Measurements from ENCODE around the gene LOXL4.

The LOXL4 gene

GRCh38 chr10:98276311-98276710 lies 8.3 kb upstream of the LOXL4 start:
- no peak for DNase-seq
- Histone ChIP-seq H3K4me3 (ENCODE audit: low read depth, low read length) (no peak overlapping the region), H3K27ac (no peak overlapping the region), H3K36me3 (replicated peaks) (no peaks in the 10 kb centered on the region), H3K27me3 (replicated peaks) (peaks cover 3% of the 10 kb centered on the region)
- in situ Hi-C loops (cut with HindIII; ENCODE audit: low pct_ligation_motif_present, low sequenced_read_pairs): no loop called here
- no peak for TF ChIP-seq CTCF (IDR thresholded peaks at IDR 0.05; ENCODE audit: low read depth, low read length, missing control alignments)

- no peak overlapping the region for H3K27ac ChIP-seq
- in situ Hi-C loops (cut with HindIII; ENCODE audit: low pct_ligation_motif_present, low sequenced_read_pairs): no loop called here
- H3K4me3 ChIP-seq (ENCODE audit: low read depth, low read length): no peak overlapping the region
- DNase-seq: no peak
- no peak for TF ChIP-seq CTCF (IDR thresholded peaks at IDR 0.05; ENCODE audit: low read depth, low read length, missing control alignments)
- H3K36me3 ChIP-seq (replicated peaks): no peaks in the 10 kb centered on the region
- H3K27me3 ChIP-seq (replicated peaks): no peaks in the 10 kb centered on the region
Measured at GRCh38 chr10:98274562-98274961, 6.6 kb upstream of the LOXL4 start.

- no peak for TF ChIP-seq CTCF (IDR thresholded peaks at IDR 0.05; ENCODE audit: low read depth, low read length, missing control alignments)
- H3K27ac ChIP-seq: no peak overlapping the region
- in situ Hi-C loops (cut with HindIII; ENCODE audit: low pct_ligation_motif_present, low sequenced_read_pairs): no loop called here
- no peaks in the 10 kb centered on the region for H3K27me3 ChIP-seq (replicated peaks)
- DNase-seq: no peak
- H3K4me3 ChIP-seq (ENCODE audit: low read depth, low read length): no peak overlapping the region
- H3K36me3 ChIP-seq (replicated peaks): no peaks in the 10 kb centered on the region
Measured at GRCh38 chr10:98273057-98273850, 5.3 kb upstream of the LOXL4 start.

- DNase-seq: no peak
- Histone ChIP-seq H3K27me3 (replicated peaks) (no peaks in the 10 kb centered on the region), H3K36me3 (replicated peaks) (no peaks in the 10 kb centered on the region), H3K27ac (no peak overlapping the region), H3K4me3 (ENCODE audit: low read depth, low read length) (no peak overlapping the region)
- in situ Hi-C loops (cut with HindIII; ENCODE audit: low pct_ligation_motif_present, low sequenced_read_pairs): no loop called here
- no peak for TF ChIP-seq CTCF (IDR thresholded peaks at IDR 0.05; ENCODE audit: low read depth, low read length, missing control alignments)
Measured at GRCh38 chr10:98272656-98273055, 4.7 kb upstream of the LOXL4 start.

GRCh38 chr10:98272245-98272644 lies 4.3 kb upstream of the LOXL4 start:
- H3K27me3 ChIP-seq (replicated peaks): no peaks in the 10 kb centered on the region
- in situ Hi-C loops (cut with HindIII; ENCODE audit: low pct_ligation_motif_present, low sequenced_read_pairs): no loop called here

More at GRCh38 chr10:98272245-98272644, 4.3 kb upstream of the LOXL4 start:
- Histone ChIP-seq H3K4me3 (ENCODE audit: low read depth, low read length) (no peak overlapping the region), H3K27ac (no peak overlapping the region), H3K36me3 (replicated peaks) (no peaks in the 10 kb centered on the region)
- no peak for TF ChIP-seq CTCF (IDR thresholded peaks at IDR 0.05; ENCODE audit: low read depth, low read length, missing control alignments)
- no peak for DNase-seq
